HG02610 (cell line): ENCODE measurements around the gene RAB3IL1.

ENCODE experiments used
- ATAC-seq: cut with Tn5 transposase; IDR thresholded peaks from one replicate; pipeline ENCODE4 v1.9.1; 2021; ENCODE audit warnings: mild to moderate bottlenecking, moderate library complexity; ENCODE audit not compliant: unreplicated experiment

Gene RAB3IL1

GRCh38 chr11:61848631-61849030 lies 68.7 kb downstream of the RAB3IL1 start:
- ATAC-seq: no peak

DNA sequence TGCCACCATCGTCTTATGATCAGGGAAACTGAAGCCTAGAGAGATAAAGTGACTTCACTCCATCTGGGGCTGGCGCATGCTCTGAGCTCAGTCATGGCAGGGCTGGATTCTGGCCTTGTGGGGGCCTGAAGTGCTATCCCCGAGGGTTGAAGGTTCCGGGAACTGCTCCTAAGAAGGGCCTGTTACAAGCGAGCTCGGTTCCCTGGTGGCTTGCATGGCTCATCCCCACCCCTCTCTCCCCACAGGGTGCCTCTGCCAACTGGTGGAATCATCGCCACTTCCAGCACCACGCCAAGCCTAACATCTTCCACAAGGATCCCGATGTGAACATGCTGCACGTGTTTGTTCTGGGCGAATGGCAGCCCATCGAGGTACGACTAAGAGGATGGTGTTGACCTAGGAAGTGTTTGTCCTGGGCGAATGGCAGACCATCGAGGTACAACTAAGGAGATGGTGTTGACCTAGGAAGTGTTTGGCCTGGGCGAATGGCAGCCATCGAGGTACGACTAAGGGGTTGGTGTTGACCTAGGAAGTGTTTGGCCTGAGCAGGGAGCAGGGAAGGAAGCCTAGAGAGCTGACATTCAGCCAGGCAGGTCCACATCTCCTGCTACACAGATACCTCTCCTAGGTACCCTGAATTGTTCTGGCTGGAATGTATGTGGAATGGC lies 69.3 kb downstream of the RAB3IL1 start:
- no peak for ATAC-seq
